Breast epithelium (tissue), 3 donors: ENCODE data around the gene KATNA1.

ENCODE experiments used
- POLR2AphosphoS5 ChIP-seq, 3 donors: sonication (generic); formaldehyde crosslinking; IDR thresholded peaks; one replicate each; pipeline ENCODE4 v1.6.1; 2017; ENCODE audit warnings: antibody characterized with exemption in 3 of 3
- TF ChIP-seq, protein P1 (sequence below), 3 donors: fragments of 450-650 bp; IDR thresholded peaks; one replicate each; pipeline ENCODE4 v1.5.1; 2016 to 2017; ENCODE audit warnings: antibody characterized with exemption in 3 of 3, mild to moderate bottlenecking in 3 of 3, moderate library complexity in 3 of 3

GRCh38 chr6:149698175-149698574 lies 49.7 kb upstream of the KATNA1 start:
- TF ChIP-seq, protein P1, sequence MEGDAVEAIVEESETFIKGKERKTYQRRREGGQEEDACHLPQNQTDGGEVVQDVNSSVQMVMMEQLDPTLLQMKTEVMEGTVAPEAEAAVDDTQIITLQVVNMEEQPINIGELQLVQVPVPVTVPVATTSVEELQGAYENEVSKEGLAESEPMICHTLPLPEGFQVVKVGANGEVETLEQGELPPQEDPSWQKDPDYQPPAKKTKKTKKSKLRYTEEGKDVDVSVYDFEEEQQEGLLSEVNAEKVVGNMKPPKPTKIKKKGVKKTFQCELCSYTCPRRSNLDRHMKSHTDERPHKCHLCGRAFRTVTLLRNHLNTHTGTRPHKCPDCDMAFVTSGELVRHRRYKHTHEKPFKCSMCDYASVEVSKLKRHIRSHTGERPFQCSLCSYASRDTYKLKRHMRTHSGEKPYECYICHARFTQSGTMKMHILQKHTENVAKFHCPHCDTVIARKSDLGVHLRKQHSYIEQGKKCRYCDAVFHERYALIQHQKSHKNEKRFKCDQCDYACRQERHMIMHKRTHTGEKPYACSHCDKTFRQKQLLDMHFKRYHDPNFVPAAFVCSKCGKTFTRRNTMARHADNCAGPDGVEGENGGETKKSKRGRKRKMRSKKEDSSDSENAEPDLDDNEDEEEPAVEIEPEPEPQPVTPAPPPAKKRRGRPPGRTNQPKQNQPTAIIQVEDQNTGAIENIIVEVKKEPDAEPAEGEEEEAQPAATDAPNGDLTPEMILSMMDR (IDR thresholded peaks at IDR 0.05): no peak
- TF ChIP-seq POLR2AphosphoS5 (IDR thresholded peaks at IDR 0.05): no peak
